Tibial nerve (tissue), 4 donors: ENCODE results near the gene SPTSSB.

ENCODE experiments used
- EP300 ChIP-seq, 2 donors: sonication (generic); formaldehyde crosslinking; IDR thresholded peaks; one replicate each; pipeline ENCODE4 v1.6.1; 2017; ENCODE audit warnings: antibody characterized with exemption in 2 of 2, mild to moderate bottlenecking in 1 of 2
- TF ChIP-seq, protein P1 (sequence below), 5 experiments: fragments of 200-600 bp in 3 of 5; fragments of 450-650 bp in 2 of 5; sonication (generic) in 3 of 5; IDR thresholded peaks; one replicate each; pipeline ENCODE4 v1.5.1; 2016 to 2019; ENCODE audit warnings: antibody characterized with exemption in 5 of 5, mild to moderate bottlenecking in 3 of 5, moderate library complexity in 2 of 5

DNA sequence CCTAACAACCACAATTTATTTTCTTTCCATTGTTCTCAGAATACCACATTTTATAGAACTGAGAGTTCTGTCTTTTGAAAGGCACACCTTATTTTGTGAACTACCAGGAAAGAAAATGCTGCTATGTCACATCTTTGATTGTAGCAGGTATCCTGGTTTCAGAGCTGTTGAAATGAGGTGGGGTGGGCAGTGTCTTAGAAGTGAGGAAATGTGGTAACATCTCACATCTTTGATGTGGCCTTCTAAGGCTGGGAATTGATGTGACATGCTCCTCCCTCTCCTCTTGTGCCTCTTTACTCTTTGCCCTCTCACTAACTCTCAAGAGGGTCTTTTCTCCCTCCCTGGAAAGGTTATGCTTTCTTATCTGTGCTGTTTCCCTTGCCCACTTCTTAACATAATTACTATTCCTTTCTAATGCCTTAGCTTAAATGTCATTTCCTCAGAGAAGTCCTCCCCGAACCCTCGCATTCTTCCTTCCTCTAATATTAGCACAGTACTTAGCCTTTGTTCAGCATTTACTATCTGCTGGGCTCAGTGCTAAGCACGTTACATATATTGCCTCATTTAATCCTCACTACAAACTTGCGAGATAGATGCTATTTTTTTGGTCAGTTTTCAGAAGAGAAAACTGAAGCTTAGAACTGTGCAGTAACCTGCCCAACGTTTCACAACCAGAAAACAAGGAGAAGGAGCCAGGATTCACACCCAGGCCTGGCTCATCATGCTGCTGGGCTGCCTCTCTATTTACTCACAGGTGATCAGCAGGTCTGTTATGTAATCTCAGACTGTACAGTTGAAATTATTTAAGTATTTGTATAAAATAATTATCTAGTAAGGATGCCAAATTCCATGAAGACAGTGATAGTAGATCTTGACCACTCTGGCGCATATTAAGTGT lies 24.0 kb upstream of the SPTSSB start:
- TF ChIP-seq, protein P1, sequence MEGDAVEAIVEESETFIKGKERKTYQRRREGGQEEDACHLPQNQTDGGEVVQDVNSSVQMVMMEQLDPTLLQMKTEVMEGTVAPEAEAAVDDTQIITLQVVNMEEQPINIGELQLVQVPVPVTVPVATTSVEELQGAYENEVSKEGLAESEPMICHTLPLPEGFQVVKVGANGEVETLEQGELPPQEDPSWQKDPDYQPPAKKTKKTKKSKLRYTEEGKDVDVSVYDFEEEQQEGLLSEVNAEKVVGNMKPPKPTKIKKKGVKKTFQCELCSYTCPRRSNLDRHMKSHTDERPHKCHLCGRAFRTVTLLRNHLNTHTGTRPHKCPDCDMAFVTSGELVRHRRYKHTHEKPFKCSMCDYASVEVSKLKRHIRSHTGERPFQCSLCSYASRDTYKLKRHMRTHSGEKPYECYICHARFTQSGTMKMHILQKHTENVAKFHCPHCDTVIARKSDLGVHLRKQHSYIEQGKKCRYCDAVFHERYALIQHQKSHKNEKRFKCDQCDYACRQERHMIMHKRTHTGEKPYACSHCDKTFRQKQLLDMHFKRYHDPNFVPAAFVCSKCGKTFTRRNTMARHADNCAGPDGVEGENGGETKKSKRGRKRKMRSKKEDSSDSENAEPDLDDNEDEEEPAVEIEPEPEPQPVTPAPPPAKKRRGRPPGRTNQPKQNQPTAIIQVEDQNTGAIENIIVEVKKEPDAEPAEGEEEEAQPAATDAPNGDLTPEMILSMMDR (IDR thresholded peaks at IDR 0.05), result no peak
- no peak for TF ChIP-seq EP300 (IDR thresholded peaks at IDR 0.05)
